Measurements from ENCODE around the gene BRPF1.

BRPF1 gene

GRCh38 chr3:9703736-9704346 is 27.7 kb upstream of the BRPF1 start, which contains the start of gene CPNE9:
Gene CPNE9, plus strand, starts transcription at chr3:9703833. Its CDS starts 164 bp downstream, at chr3:9703997.
- H3K4me3 ChIP-seq (ENCODE audit: insufficient read depth, low read length, poor library complexity, severe bottlenecking), result no peak within 1 kb of the TSS
- H2AFZ ChIP-seq (ENCODE audit: low read depth, low read length, severe bottlenecking), result no peak within 1 kb of the TSS
- H4K20me1 ChIP-seq (ENCODE audit: low read depth, low read length), result no peaks in the 10 kb centered on the region

GRCh38 chr3:9704347-9705322 is 26.9 kb upstream of the BRPF1 start:
- TF ChIP-seq EZH2phosphoT487 (conservative IDR thresholded peaks at IDR 0.05; ENCODE audit: low read length), result no peak
- no peak for TF ChIP-seq CTCF (IDR thresholded peaks at IDR 0.05; ENCODE audit: insufficient read depth, low read length, poor library complexity, severe bottlenecking)
- H3K4me2 ChIP-seq (ENCODE audit: low read depth, low read length, poor library complexity, severe bottlenecking), result no peak overlapping the region
- no peaks in the 10 kb centered on the region for H3K9me2 ChIP-seq (replicated peaks; ENCODE audit: insufficient read depth, low read length)
- no peak overlapping the region for H3K9ac ChIP-seq (ENCODE audit: low read length)
- no peaks in the 10 kb centered on the region for H3K27me3 ChIP-seq (ENCODE audit: low read length)
- no peaks in the 10 kb centered on the region for H4K20me1 ChIP-seq (ENCODE audit: low read depth, low read length)
- H3K9me3 ChIP-seq (ENCODE audit: insufficient read depth, low read length), result no peaks in the 10 kb centered on the region
- no peaks in the 10 kb centered on the region for H3F3A ChIP-seq (ENCODE audit: insufficient read depth)
- no peaks in the 10 kb centered on the region for H3K36me3 ChIP-seq (ENCODE audit: low read length)
- no peak overlapping the region for H3K4me3 ChIP-seq (ENCODE audit: insufficient read depth, low read length, poor library complexity, severe bottlenecking)
- H2AFZ ChIP-seq (ENCODE audit: low read depth, low read length, severe bottlenecking), result no peak overlapping the region
- no peaks in the 10 kb centered on the region for H3K79me2 ChIP-seq (ENCODE audit: insufficient read depth, low read length)
- H3K27ac ChIP-seq (ENCODE audit: low read depth, low read length), result no peak overlapping the region

More at GRCh38 chr3:9703736-9704346, 27.7 kb upstream of the BRPF1 start, which contains the start of gene CPNE9:
- no peak within 1 kb of the TSS for H3K4me2 ChIP-seq (ENCODE audit: low read depth, low read length, poor library complexity, severe bottlenecking)
- H3K79me2 ChIP-seq (ENCODE audit: insufficient read depth, low read length), result no peaks in the 10 kb centered on the region
- no peaks in the 10 kb centered on the region for H3K9me2 ChIP-seq (replicated peaks; ENCODE audit: insufficient read depth, low read length)
- no peaks in the 10 kb centered on the region for H3K27me3 ChIP-seq (ENCODE audit: low read length)
- H3K36me3 ChIP-seq (ENCODE audit: low read length), result no peaks in the 10 kb centered on the region
- H3F3A ChIP-seq (ENCODE audit: insufficient read depth), result no peaks in the 10 kb centered on the region
- H3K9me3 ChIP-seq (ENCODE audit: insufficient read depth, low read length), result no peaks in the 10 kb centered on the region
- TF ChIP-seq EZH2phosphoT487 (conservative IDR thresholded peaks at IDR 0.05; ENCODE audit: low read length) (no peak), CTCF (IDR thresholded peaks at IDR 0.05; ENCODE audit: insufficient read depth, low read length, poor library complexity, severe bottlenecking) (no peak)
- no peak within 1 kb of the TSS for H3K9ac ChIP-seq (ENCODE audit: low read length)
- H3K27ac ChIP-seq (ENCODE audit: low read depth, low read length), result no peak within 1 kb of the TSS

- Histone ChIP-seq H2AFZ (ENCODE audit: low read depth, low read length, severe bottlenecking) (no peak overlapping the region), H3K79me2 (ENCODE audit: insufficient read depth, low read length) (no peaks in the 10 kb centered on the region), H3K9me2 (replicated peaks; ENCODE audit: insufficient read depth, low read length) (no peaks in the 10 kb centered on the region), H3F3A (ENCODE audit: insufficient read depth) (no peaks in the 10 kb centered on the region), H3K4me3 (ENCODE audit: insufficient read depth, low read length, poor library complexity, severe bottlenecking) (no peak overlapping the region), H3K27me3 (ENCODE audit: low read length) (no peaks in the 10 kb centered on the region), H3K4me2 (ENCODE audit: low read depth, low read length, poor library complexity, severe bottlenecking) (no peak overlapping the region), H3K36me3 (ENCODE audit: low read length) (no peaks in the 10 kb centered on the region), H4K20me1 (ENCODE audit: low read depth, low read length) (no peaks in the 10 kb centered on the region), H3K9me3 (ENCODE audit: insufficient read depth, low read length) (no peaks in the 10 kb centered on the region), H3K27ac (ENCODE audit: low read depth, low read length) (no peak overlapping the region), H3K9ac (ENCODE audit: low read length) (no peak overlapping the region)
- TF ChIP-seq EZH2phosphoT487 (conservative IDR thresholded peaks at IDR 0.05; ENCODE audit: low read length), result no peak
- TF ChIP-seq CTCF (IDR thresholded peaks at IDR 0.05; ENCODE audit: insufficient read depth, low read length, poor library complexity, severe bottlenecking), result no peak
These were observed 21.3 kb upstream of the BRPF1 start for GRCh38 chr3:9710174-9710739.
